CD4-positive, alpha-beta T cell (primary cell): ENCODE results near the gene RBMS3. TPM values are rescaled to one million over a fixed set of nuclear protein-coding genes. Genes with fewer than 3 reads are reported as not detected.

Experiments used
- ATAC-seq: fragments of 200-7000 bp; cut with Tn5 transposase; one replicate; pipeline ENCODE4 v1.10.0; 2022; ENCODE audit warnings: mild to moderate bottlenecking; ENCODE audit not compliant: poor library complexity
- CTCF ChIA-PET: fragments of 350-600 bp; sonication (Branson Sonifier 250); formaldehyde crosslinking; loops from one replicate; lab custom pipeline; 2021; ENCODE audit warnings: antibody characterized with exemption, inconsistent platforms; lab: Charles Lee
- POLR2A ChIA-PET: fragments of 350-600 bp; sonication (Branson Sonifier 250); formaldehyde crosslinking; loops from one replicate; lab custom pipeline; 2021; ENCODE audit warnings: antibody characterized with exemption, inconsistent platforms; lab: Charles Lee
- DNase-seq, 14 experiments: peaks; one replicate each; pipeline ENCODE4 v3.0.0-alpha.2; 2013 to 2020; ENCODE audit warnings: mixed read lengths in 2 of 14
- H3K27ac ChIP-seq, 2 donors: one replicate each; pipeline versions ENCODE4 v1.5.1 to v1.7.0; 2013; ENCODE audit warnings: low read length in 2 of 2, low read depth in 1 of 2, mild to moderate bottlenecking in 1 of 2
- H3K27me3 ChIP-seq, 2 experiments: 1 replicate in 1 of 2; 2 replicates in 1 of 2; pipeline versions ENCODE4 v1.6.1 to v1.7.0; 2013; ENCODE audit warnings: low read length in 2 of 2, control low read depth in 1 of 2, mild to moderate bottlenecking in 1 of 2, moderate library complexity in 1 of 2; ENCODE audit not compliant: insufficient read depth in 2 of 2, control insufficient read depth in 1 of 2
- H3K36me3 ChIP-seq: one replicate; pipeline ENCODE4 v1.6.1; 2013; ENCODE audit warnings: low read length, control low read depth; ENCODE audit not compliant: insufficient read depth
- H3K4me1 ChIP-seq: one replicate; pipeline ENCODE4 v1.6.1; 2013; ENCODE audit warnings: low read length, control low read depth; ENCODE audit not compliant: insufficient read depth
- H3K4me3 ChIP-seq: one replicate; pipeline ENCODE4 v1.5.1; 2013; ENCODE audit warnings: mild to moderate bottlenecking, low read length, moderate library complexity
- H3K9me3 ChIP-seq, 2 experiments: 1 replicate in 1 of 2; 2 replicates in 1 of 2; pipeline versions ENCODE4 v1.6.1 to v1.7.0; 2013; ENCODE audit warnings: low read length in 2 of 2, mild to moderate bottlenecking in 2 of 2, control low read depth in 1 of 2, moderate library complexity in 1 of 2; ENCODE audit not compliant: control insufficient read depth in 1 of 2, insufficient read depth in 1 of 2
- H3K27ac Mint-ChIP-seq: one replicate; pipeline ENCODE4 v1.8.0; 2020; ENCODE audit warnings: mixed read lengths
- H3K27me3 Mint-ChIP-seq: one replicate; pipeline ENCODE4 v1.8.0; 2021; ENCODE audit warnings: mixed read lengths
- H3K36me3 Mint-ChIP-seq: one replicate; pipeline ENCODE4 v1.8.0; 2021; ENCODE audit warnings: low read depth, mixed read lengths
- H3K4me1 Mint-ChIP-seq: one replicate; pipeline ENCODE4 v1.8.0; 2021; ENCODE audit warnings: low read depth, mixed read lengths
- H3K4me3 Mint-ChIP-seq: one replicate; pipeline ENCODE4 v1.8.0; 2020; ENCODE audit warnings: mild to moderate bottlenecking, mixed read lengths
- H3K9me3 Mint-ChIP-seq: one replicate; pipeline ENCODE4 v1.8.0; 2020; ENCODE audit warnings: mixed read lengths
- intact Hi-C, 2 experiments: fragments of 100-400 bp; cut with DNase I in 1 of 2; cut with micrococcal nuclease in 1 of 2; formaldehyde crosslinking; loops; one replicate each; pipeline versions ENCODE4 v1.15.1 to v1.9.0; 2023 to 2025; cut with DNase I, micrococcal nuclease
- total RNA-seq, 174 experiments: library from RNA in 2 of 174; stranded (reverse) in 2 of 174; gene quantifications; one replicate each; pipeline ENCODE4 v1.2.3 and lab custom pipeline; 2021 to 2026
- TF ChIP-seq, protein P1 (sequence below): fragments of 200-600 bp; IDR thresholded peaks from one replicate; pipeline ENCODE4 v1.8.0; 2022; ENCODE audit warnings: antibody characterized with exemption, mild to moderate bottlenecking

The RBMS3 gene
- total RNA-seq, 2 experiments from 2014 or later, result 1.6 to 1.7 TPM

GRCh38 chr3:29335943-29336342 lies 55.1 kb downstream of the RBMS3 start:
- Histone ChIP-seq H3K4me3 (no peak overlapping the region), H3K27ac (no peak overlapping the region), H3K27me3 (no peaks in the 10 kb centered on the region), H3K4me1 (no peaks in the 10 kb centered on the region), H3K9me3 (no peaks in the 10 kb centered on the region), H3K36me3 (no peaks in the 10 kb centered on the region)
- no peak overlapping the region for H3K4me3 Mint-ChIP-seq
- TF ChIP-seq, protein P1, sequence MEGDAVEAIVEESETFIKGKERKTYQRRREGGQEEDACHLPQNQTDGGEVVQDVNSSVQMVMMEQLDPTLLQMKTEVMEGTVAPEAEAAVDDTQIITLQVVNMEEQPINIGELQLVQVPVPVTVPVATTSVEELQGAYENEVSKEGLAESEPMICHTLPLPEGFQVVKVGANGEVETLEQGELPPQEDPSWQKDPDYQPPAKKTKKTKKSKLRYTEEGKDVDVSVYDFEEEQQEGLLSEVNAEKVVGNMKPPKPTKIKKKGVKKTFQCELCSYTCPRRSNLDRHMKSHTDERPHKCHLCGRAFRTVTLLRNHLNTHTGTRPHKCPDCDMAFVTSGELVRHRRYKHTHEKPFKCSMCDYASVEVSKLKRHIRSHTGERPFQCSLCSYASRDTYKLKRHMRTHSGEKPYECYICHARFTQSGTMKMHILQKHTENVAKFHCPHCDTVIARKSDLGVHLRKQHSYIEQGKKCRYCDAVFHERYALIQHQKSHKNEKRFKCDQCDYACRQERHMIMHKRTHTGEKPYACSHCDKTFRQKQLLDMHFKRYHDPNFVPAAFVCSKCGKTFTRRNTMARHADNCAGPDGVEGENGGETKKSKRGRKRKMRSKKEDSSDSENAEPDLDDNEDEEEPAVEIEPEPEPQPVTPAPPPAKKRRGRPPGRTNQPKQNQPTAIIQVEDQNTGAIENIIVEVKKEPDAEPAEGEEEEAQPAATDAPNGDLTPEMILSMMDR, result no peak
- no peaks in the 10 kb centered on the region for H3K9me3 Mint-ChIP-seq
- ChIA-PET POLR2A (no interaction called here), CTCF (no interaction called here)
- H3K4me1 Mint-ChIP-seq, result no peaks in the 10 kb centered on the region
- intact Hi-C loops, result no loop called here
- no peak overlapping the region for H3K27ac Mint-ChIP-seq
- ATAC-seq (no peak), DNase-seq (no peak)
- H3K27me3 Mint-ChIP-seq, result no peaks in the 10 kb centered on the region
- no peaks in the 10 kb centered on the region for H3K36me3 Mint-ChIP-seq

DNA sequence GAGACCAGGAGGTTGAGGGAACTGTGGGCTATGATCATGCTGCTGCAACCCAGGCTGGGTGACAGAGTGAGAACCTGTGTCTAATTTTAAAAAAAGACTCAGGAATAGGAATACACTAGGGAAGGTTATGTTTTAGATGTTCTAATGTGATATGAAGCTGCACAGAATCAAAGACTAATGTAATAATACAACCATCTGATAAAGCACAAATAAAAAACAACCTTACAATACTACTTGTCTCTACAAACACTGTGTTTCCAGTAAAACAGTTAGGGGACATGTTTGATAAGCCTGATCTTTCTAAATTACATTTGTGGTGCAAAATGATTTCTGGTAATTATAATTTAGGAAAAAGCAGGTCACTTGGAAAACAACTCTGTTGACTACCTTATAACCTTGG lies 56.7 kb downstream of the RBMS3 start:
- H3K4me1 ChIP-seq, result no peaks in the 10 kb centered on the region
- POLR2A ChIA-PET, result no interaction called here
- Mint-ChIP-seq H3K27ac (no peak overlapping the region), H3K9me3 (no peaks in the 10 kb centered on the region), H3K36me3 (no peaks in the 10 kb centered on the region), H3K4me3 (no peak overlapping the region), H3K27me3 (no peaks in the 10 kb centered on the region), H3K4me1 (no peaks in the 10 kb centered on the region)
- TF ChIP-seq, protein P1, result no peak
- intact Hi-C loops, result no loop called here
- no peaks in the 10 kb centered on the region for H3K27me3 ChIP-seq
- H3K36me3 ChIP-seq, result no peaks in the 10 kb centered on the region
- H3K9me3 ChIP-seq, result no peaks in the 10 kb centered on the region
- DNase-seq (no peak), ATAC-seq (no peak)
- no peak overlapping the region for H3K27ac ChIP-seq
- H3K4me3 ChIP-seq, result no peak overlapping the region
- CTCF ChIA-PET, result no interaction called here

DNA sequence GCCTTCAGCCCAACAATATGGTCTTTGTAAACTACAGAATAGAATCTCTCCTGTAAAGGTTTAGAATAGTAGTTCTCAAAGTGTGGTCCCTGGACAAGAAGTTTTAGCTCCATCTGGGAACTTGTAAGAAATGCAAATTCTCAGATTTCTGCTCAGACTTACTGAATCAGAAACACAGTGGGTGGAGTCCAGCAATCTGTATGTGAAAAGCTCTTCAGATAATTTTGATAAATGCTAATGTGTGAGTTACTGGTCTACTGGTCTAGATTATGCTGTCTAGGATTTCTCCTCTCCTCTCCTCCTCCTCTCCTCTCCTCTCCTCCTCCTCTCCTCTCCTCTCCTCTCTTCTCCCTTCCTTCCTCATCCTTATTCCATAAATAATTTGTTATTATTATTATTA lies 57.5 kb downstream of the RBMS3 start:
- Mint-ChIP-seq H3K4me3 (no peak overlapping the region), H3K27ac (no peak overlapping the region), H3K27me3 (no peaks in the 10 kb centered on the region), H3K36me3 (no peaks in the 10 kb centered on the region), H3K4me1 (no peaks in the 10 kb centered on the region), H3K9me3 (no peaks in the 10 kb centered on the region)
- Histone ChIP-seq H3K27me3 (no peaks in the 10 kb centered on the region), H3K4me1 (no peaks in the 10 kb centered on the region), H3K9me3 (no peaks in the 10 kb centered on the region), H3K4me3 (no peak overlapping the region), H3K36me3 (no peaks in the 10 kb centered on the region), H3K27ac (no peak overlapping the region)
- TF ChIP-seq, protein P1, result no peak
- CTCF ChIA-PET, result no interaction called here
- ATAC-seq (no peak), DNase-seq (no peak)
- intact Hi-C loops, result no loop called here
- POLR2A ChIA-PET, result no interaction called here
